Measurements from ENCODE around the gene TBXA2R.

Gene TBXA2R

GRCh38 chr19:3606690-3607289 is at the start of gene TBXA2R:
TSS of gene TBXA2R (minus strand) at chr19:3606875. CDS start at chr19:3600634, 6,241 bp downstream.
- DNase-seq (ENCODE audit: low read depth) = no peak
- no peak for TF ChIP-seq MAX (IDR thresholded peaks at IDR 0.05; ENCODE audit: low read depth, low read length)
- TF ChIP-seq POLR2A (IDR thresholded peaks at IDR 0.05; ENCODE audit: extremely low read depth, insufficient read length) = no peak
- no peak for TF ChIP-seq CTCF (IDR thresholded peaks at IDR 0.05; ENCODE audit: low read depth, low read length)
- TF ChIP-seq MYC (IDR thresholded peaks at IDR 0.05; ENCODE audit: low read depth, low read length) = no peak
- H3K4me3 ChIP-seq (ENCODE audit: low read depth, low read length) = no peak within 1 kb of the TSS

GRCh38 chr19:3656073-3656746 is 49.5 kb upstream of the TBXA2R start:
- no peak for DNase-seq (ENCODE audit: low read depth)
- H3K4me3 ChIP-seq (ENCODE audit: low read depth, low read length) = no peak overlapping the region
- no peak for TF ChIP-seq POLR2A (IDR thresholded peaks at IDR 0.05; ENCODE audit: extremely low read depth, insufficient read length)
- no peak for TF ChIP-seq MYC (IDR thresholded peaks at IDR 0.05; ENCODE audit: low read depth, low read length)
- TF ChIP-seq CTCF (IDR thresholded peaks at IDR 0.05; ENCODE audit: low read depth, low read length) = no peak
- no peak for TF ChIP-seq MAX (IDR thresholded peaks at IDR 0.05; ENCODE audit: low read depth, low read length)

GRCh38 chr19:3655402-3656072 is 48.9 kb upstream of the TBXA2R start:
- no peak overlapping the region for H3K4me3 ChIP-seq (ENCODE audit: low read depth, low read length)
- no peak for TF ChIP-seq MYC (IDR thresholded peaks at IDR 0.05; ENCODE audit: low read depth, low read length)
- no peak for TF ChIP-seq CTCF (IDR thresholded peaks at IDR 0.05; ENCODE audit: low read depth, low read length)
- no peak for TF ChIP-seq MAX (IDR thresholded peaks at IDR 0.05; ENCODE audit: low read depth, low read length)
- no peak for TF ChIP-seq POLR2A (IDR thresholded peaks at IDR 0.05; ENCODE audit: extremely low read depth, insufficient read length)
- DNase-seq (ENCODE audit: low read depth) = peak; percentile 41

GRCh38 chr19:3653865-3654513 is 47.3 kb upstream of the TBXA2R start:
- H3K4me3 ChIP-seq (ENCODE audit: low read depth, low read length) = no peak overlapping the region
- no peak for TF ChIP-seq POLR2A (IDR thresholded peaks at IDR 0.05; ENCODE audit: extremely low read depth, insufficient read length)
- peak; percentile 29 for TF ChIP-seq CTCF (IDR thresholded peaks at IDR 0.05; ENCODE audit: low read depth, low read length)
- TF ChIP-seq MAX (IDR thresholded peaks at IDR 0.05; ENCODE audit: low read depth, low read length) = no peak
- no peak for TF ChIP-seq MYC (IDR thresholded peaks at IDR 0.05; ENCODE audit: low read depth, low read length)
- DNase-seq (ENCODE audit: low read depth) = peak; percentile 31

GRCh38 chr19:3653081-3653795 is 46.6 kb upstream of the TBXA2R start:
- no peak for TF ChIP-seq CTCF (IDR thresholded peaks at IDR 0.05; ENCODE audit: low read depth, low read length)
- no peak for TF ChIP-seq MAX (IDR thresholded peaks at IDR 0.05; ENCODE audit: low read depth, low read length)
- no peak for TF ChIP-seq POLR2A (IDR thresholded peaks at IDR 0.05; ENCODE audit: extremely low read depth, insufficient read length)
- TF ChIP-seq MYC (IDR thresholded peaks at IDR 0.05; ENCODE audit: low read depth, low read length) = no peak
- no peak overlapping the region for H3K4me3 ChIP-seq (ENCODE audit: low read depth, low read length)
- no peak for DNase-seq (ENCODE audit: low read depth)

Measured in NB4 (cell line).